HL-60 (cell line): Measurements from ENCODE around the gene MARCHF9.

Experiments
- SPI1 ChIP-seq: IDR thresholded peaks from 2 replicates; pipeline ENCODE4 v1.6.1; 2012; ENCODE audit warnings: low read depth, mild to moderate bottlenecking, borderline replicate concordance
- TF ChIP-seq, protein P1 (sequence below): IDR thresholded peaks from one replicate; pipeline ENCODE4 v1.5.1; 2011; ENCODE audit warnings: low read length, control low read depth, inconsistent platforms; ENCODE audit not compliant: insufficient read depth

DNA sequence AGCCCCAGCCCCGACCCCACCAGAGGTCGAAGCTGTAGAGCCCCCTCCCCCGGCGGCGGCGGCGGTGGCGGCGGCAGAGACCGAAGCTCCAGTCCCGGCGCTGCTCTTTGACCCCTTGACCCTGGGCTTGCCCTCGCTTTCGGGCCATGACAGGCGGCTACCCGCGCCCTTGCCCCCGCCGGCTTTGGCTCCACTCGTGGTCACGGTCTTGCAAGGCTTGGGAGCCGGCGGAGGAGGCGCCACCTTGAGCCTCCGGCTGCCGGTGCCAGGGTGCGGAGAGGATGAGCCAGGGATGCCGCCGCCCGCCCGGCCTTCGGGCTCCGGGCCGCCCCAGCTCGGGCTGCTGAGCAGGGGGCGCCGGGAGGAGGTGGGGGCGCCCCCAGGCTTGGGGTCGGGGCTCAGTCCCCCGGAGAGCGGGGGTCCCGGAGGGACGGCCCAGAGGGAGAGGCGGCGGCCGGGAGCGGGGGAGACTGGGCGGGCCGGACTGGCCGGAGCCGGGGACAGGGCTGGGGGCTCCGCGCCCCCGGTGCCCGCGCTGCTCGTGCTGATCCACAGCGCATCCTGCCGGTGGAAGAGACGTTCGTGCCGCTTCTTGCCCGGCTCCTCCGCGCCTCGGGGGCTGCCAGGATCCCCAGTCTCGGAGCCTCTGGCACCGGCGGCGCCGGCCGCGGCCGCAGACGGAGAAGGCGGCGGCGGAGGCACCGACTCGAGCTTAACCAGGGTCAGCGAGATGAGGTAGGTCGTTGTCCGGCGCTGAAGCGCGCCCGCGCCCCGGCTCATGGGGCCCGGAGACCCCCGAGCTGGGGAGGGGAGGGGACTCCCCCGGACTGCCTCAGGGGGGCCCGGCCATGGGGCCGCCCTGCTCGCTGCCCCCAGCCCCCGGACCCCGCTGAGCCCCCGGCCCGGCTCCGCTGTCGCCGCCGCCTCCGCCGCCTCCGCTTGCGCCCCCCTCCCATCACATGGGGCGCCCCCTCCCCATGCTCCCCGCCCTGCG lies 17.1 kb upstream of the MARCHF9 start:
- TF ChIP-seq SPI1 = no peak
- TF ChIP-seq, protein P1, sequence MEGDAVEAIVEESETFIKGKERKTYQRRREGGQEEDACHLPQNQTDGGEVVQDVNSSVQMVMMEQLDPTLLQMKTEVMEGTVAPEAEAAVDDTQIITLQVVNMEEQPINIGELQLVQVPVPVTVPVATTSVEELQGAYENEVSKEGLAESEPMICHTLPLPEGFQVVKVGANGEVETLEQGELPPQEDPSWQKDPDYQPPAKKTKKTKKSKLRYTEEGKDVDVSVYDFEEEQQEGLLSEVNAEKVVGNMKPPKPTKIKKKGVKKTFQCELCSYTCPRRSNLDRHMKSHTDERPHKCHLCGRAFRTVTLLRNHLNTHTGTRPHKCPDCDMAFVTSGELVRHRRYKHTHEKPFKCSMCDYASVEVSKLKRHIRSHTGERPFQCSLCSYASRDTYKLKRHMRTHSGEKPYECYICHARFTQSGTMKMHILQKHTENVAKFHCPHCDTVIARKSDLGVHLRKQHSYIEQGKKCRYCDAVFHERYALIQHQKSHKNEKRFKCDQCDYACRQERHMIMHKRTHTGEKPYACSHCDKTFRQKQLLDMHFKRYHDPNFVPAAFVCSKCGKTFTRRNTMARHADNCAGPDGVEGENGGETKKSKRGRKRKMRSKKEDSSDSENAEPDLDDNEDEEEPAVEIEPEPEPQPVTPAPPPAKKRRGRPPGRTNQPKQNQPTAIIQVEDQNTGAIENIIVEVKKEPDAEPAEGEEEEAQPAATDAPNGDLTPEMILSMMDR = no peak
